IMR-90 (cell line): Measurements from ENCODE around the gene RALGPS1. TPM values are rescaled to one million over a fixed set of nuclear protein-coding genes. Genes with fewer than 3 reads are reported as not detected.

ENCODE experiments used
- ATAC-seq: fragments of 200-7000 bp; cut with Tn5 transposase; 2 replicates; pipeline ENCODE4 v1.9.1; 2020; ENCODE audit warnings: low read depth, mild to moderate bottlenecking, moderate library complexity
- BruUV-seq: library from RNA; stranded (reverse); fragments of 400-500 nt; replicated peaks from 2 replicates; lab custom pipeline; 2021; lab: Mats Ljungman, UMichigan
- CTCF ChIA-PET: fragments of 300-600 bp; formaldehyde crosslinking; extraction: SDS; loops from one replicate; lab custom pipeline; 2021; ENCODE audit warnings: antibody characterized with exemption; lab: Yijun Ruan, JAX
- POLR2A ChIA-PET: fragments of 300-600 bp; sonication (Branson Sonifier 250); formaldehyde crosslinking; loops from one replicate; lab custom pipeline; 2022; ENCODE audit warnings: antibody characterized with exemption; ENCODE audit not compliant: unreplicated experiment; lab: Charles Lee
- DNase-seq: peaks from one replicate; pipeline ENCODE4 v3.0.0; 2013
- H2AFZ ChIP-seq: replicated peaks from 2 replicates; pipeline ENCODE3; 2013; ENCODE audit warnings: low read length, mild to moderate bottlenecking; ENCODE audit not compliant: poor library complexity
- H2AK5ac ChIP-seq: 2 replicates; pipeline ENCODE4 v1.6.1; 2013; ENCODE audit warnings: low read depth, low read length, inconsistent platforms
- H2AK9ac ChIP-seq: replicated peaks from 2 replicates; pipeline ENCODE3; 2013; ENCODE audit warnings: mild to moderate bottlenecking, low read depth, low read length, moderate library complexity; ENCODE audit not compliant: poor library complexity
- H2BK120ac ChIP-seq: 2 replicates; pipeline ENCODE4 v1.6.1; 2013; ENCODE audit warnings: low read depth, low read length, inconsistent platforms
- H2BK15ac ChIP-seq: 3 replicates; pipeline ENCODE4 v1.6.1; 2013; ENCODE audit warnings: low read depth, low read length, inconsistent platforms
- H2BK20ac ChIP-seq: 2 replicates; pipeline ENCODE4 v1.6.1; 2013; ENCODE audit warnings: low read depth, mild to moderate bottlenecking, inconsistent platforms, low read length, moderate library complexity
- H2BK5ac ChIP-seq: 2 replicates; pipeline ENCODE4 v1.6.1; 2013; ENCODE audit warnings: mild to moderate bottlenecking, low read depth, low read length, inconsistent platforms; ENCODE audit not compliant: poor library complexity, severe bottlenecking
- H3K14ac ChIP-seq: replicated peaks from 2 replicates; pipeline ENCODE4 v1.6.1; 2013; ENCODE audit warnings: low read depth, low read length, inconsistent platforms
- H3K18ac ChIP-seq: 2 replicates; pipeline ENCODE4 v1.6.1; 2013; ENCODE audit warnings: low read depth, low read length, control low read depth
- H3K23ac ChIP-seq: 2 replicates; pipeline ENCODE4 v1.6.1; 2013; ENCODE audit warnings: low read depth, low read length, inconsistent platforms
- H3K27ac ChIP-seq: 2 replicates; pipeline ENCODE4 v1.5.1; 2013; ENCODE audit warnings: mild to moderate bottlenecking, control low read depth, low read length; ENCODE audit not compliant: insufficient read depth
- H3K27me3 ChIP-seq: 2 replicates; pipeline ENCODE4 v1.6.1; 2013; ENCODE audit warnings: low read length; ENCODE audit not compliant: control insufficient read depth, insufficient read depth
- H3K36me3 ChIP-seq: 2 replicates; pipeline ENCODE4 v1.6.1; 2013; ENCODE audit warnings: low read length, mixed read lengths; ENCODE audit not compliant: control insufficient read depth, insufficient read depth
- H3K4ac ChIP-seq: 2 replicates; pipeline ENCODE4 v1.6.1; 2013; ENCODE audit warnings: low read depth, low read length, inconsistent platforms
- H3K4me1 ChIP-seq: 2 replicates; pipeline ENCODE4 v1.6.1; 2013; ENCODE audit warnings: low read length, mixed read lengths; ENCODE audit not compliant: control insufficient read depth, insufficient read depth
- H3K4me2 ChIP-seq: 2 replicates; pipeline ENCODE4 v1.6.1; 2013; ENCODE audit warnings: low read depth, mild to moderate bottlenecking, control low read depth, low read length, moderate library complexity
- H3K4me3 ChIP-seq: 2 replicates; pipeline ENCODE4 v1.5.1; 2013; ENCODE audit warnings: low read depth, mild to moderate bottlenecking, control low read depth, low read length, moderate library complexity; ENCODE audit not compliant: insufficient read depth
- H3K56ac ChIP-seq: 2 replicates; pipeline ENCODE4 v1.6.1; 2013; ENCODE audit warnings: low read length, inconsistent platforms; ENCODE audit not compliant: insufficient read depth; ENCODE audit errors: extremely low read depth
- H3K79me1 ChIP-seq, 2 experiments: 2 replicates each; pipeline ENCODE4 v1.6.1; 2013; ENCODE audit warnings: low read length in 2 of 2, inconsistent platforms in 1 of 2, low read depth in 1 of 2
- H3K9ac ChIP-seq: 2 replicates; pipeline ENCODE4 v1.6.1; 2013; ENCODE audit warnings: low read depth, low read length, control low read depth
- H3K9me1 ChIP-seq: 2 replicates; pipeline ENCODE4 v1.6.1; 2013; ENCODE audit warnings: low read length, inconsistent platforms; ENCODE audit not compliant: insufficient read depth
- H3K9me3 ChIP-seq: 2 replicates; pipeline ENCODE4 v1.6.1; 2013; ENCODE audit warnings: low read length; ENCODE audit not compliant: control insufficient read depth, insufficient read depth
- H4K20me1 ChIP-seq: 2 replicates; pipeline ENCODE4 v1.6.1; 2013; ENCODE audit warnings: low read length, inconsistent platforms; ENCODE audit not compliant: insufficient read depth
- H4K5ac ChIP-seq: 2 replicates; pipeline ENCODE4 v1.6.1; 2013; ENCODE audit warnings: mild to moderate bottlenecking, low read depth, low read length, control low read depth
- H4K8ac ChIP-seq, 2 experiments: 2 replicates each; pipeline ENCODE4 v1.6.1; 2013; ENCODE audit warnings: low read depth in 2 of 2, low read length in 2 of 2, control low read depth in 1 of 2, inconsistent platforms in 1 of 2
- H4K91ac ChIP-seq: 2 replicates; pipeline ENCODE4 v1.6.1; 2013; ENCODE audit warnings: low read depth, low read length, inconsistent platforms; ENCODE audit not compliant: insufficient read depth
- FOS ChIP-seq: fragments of 150-350 bp; IDR thresholded peaks from 2 replicates; pipeline ENCODE4 v1.6.1; 2016; ENCODE audit warnings: low read depth, low read length
- MAZ ChIP-seq: IDR thresholded peaks from 2 replicates; pipeline ENCODE4 v1.6.1; 2012; ENCODE audit warnings: low read depth, mild to moderate bottlenecking, low read length, improper control_type of control experiment, moderate library complexity, borderline replicate concordance
- POLR2A ChIP-seq: IDR thresholded peaks from 2 replicates; pipeline ENCODE4 v1.6.1; 2012; ENCODE audit warnings: mild to moderate bottlenecking, low read depth, low read length
- SMC3 ChIP-seq: fragments of 150-350 bp; IDR thresholded peaks from 2 replicates; pipeline ENCODE4 v1.6.1; 2016; ENCODE audit warnings: low read depth, mild to moderate bottlenecking, antibody characterized with exemption, low read length, moderate library complexity
- WGBS, 2 experiments: methylation state at CpG; one replicate each; pipeline versions ENCODE4 v1.1.5 to v1.1.7; 2013; ENCODE audit warnings: missing lambda C conversion rate in 2 of 2; ENCODE audit not compliant: insufficient read length in 1 of 2; ENCODE audit errors: extremely low coverage in 2 of 2; 5-methylcytosine and 5-hydroxymethylcytosine counted together
- dilution Hi-C: fragments of 300-500 bp; cut with HindIII; formaldehyde crosslinking; loops from one replicate; pipeline ENCODE4 v1.14.3; 2018; ENCODE audit warnings: low sequenced_read_pairs; ENCODE audit not compliant: unreplicated experiment
- in situ Hi-C: fragments of 300-500 bp; cut with MboI; formaldehyde crosslinking; loops from 3 replicates; pipeline ENCODE4 v1.14.3; 2019; ENCODE audit warnings: low sequenced_read_pairs, inconsistent platforms, mixed read lengths
- intact Hi-C: fragments of 100-400 bp; cut with micrococcal nuclease; formaldehyde crosslinking; loops from 2 replicates; pipeline ENCODE4 v1.10.0; 2022
- polyA plus RNA-seq, 3 experiments: library from polyadenylated mRNA; depleted of rRNA; stranded (reverse); fragments of >200 nt; gene quantifications; 2 replicates each; pipeline ENCODE4 v1.2.3, GENCODE V29; 2012; ENCODE audit warnings: low replicate concordance in 1 of 3
- total RNA-seq: library from RNA; depleted of rRNA; stranded (reverse); fragments of >200 nt; gene quantifications from 2 replicates; pipeline ENCODE4 v1.2.3, GENCODE V29; 2012; rRNA removed

Gene RALGPS1
- total and polyA plus RNA-seq, 2 of the 4 experiments (the other 2 are of a cell fraction): 0.90 to 2.8 TPM

GRCh38 chr9:127269449-127269848, 354.9 kb downstream of the RALGPS1 start:
- no CpG with 5 or more reads among the region's 1 CpG for WGBS, 2 experiments
- dilution Hi-C loops: no loop called here

More at GRCh38 chr9:127269449-127269848, 354.9 kb downstream of the RALGPS1 start:
- Histone ChIP-seq H2BK120ac (no peak overlapping the region), H2BK15ac (no peak overlapping the region), H3K9me1 (no peaks in the 10 kb centered on the region), H3K14ac (no peak overlapping the region), H3K9me3 (no peaks in the 10 kb centered on the region), H4K8ac (no peak overlapping the region), H2BK20ac (no peak overlapping the region), H2AFZ (no peak overlapping the region), H3K4ac (no peak overlapping the region), H4K5ac (no peak overlapping the region), H3K79me1 (no peaks in the 10 kb centered on the region), H3K36me3 (no peaks in the 10 kb centered on the region), H2AK5ac (no peak overlapping the region), H3K4me2 (no peak overlapping the region), H3K56ac (no peak overlapping the region), H3K4me3 (no peak overlapping the region), H3K27ac (no peak overlapping the region), H3K23ac (no peak overlapping the region), H4K91ac (no peak overlapping the region), H3K4me1 (no peaks in the 10 kb centered on the region), H2BK5ac (no peak overlapping the region), H3K27me3 (no peaks in the 10 kb centered on the region; the same call in 1 of the 2 replicates), H2AK9ac (no peak overlapping the region), H4K20me1 (no peaks in the 10 kb centered on the region), H3K9ac (no peak overlapping the region), H3K18ac (no peak overlapping the region)
- CTCF ChIA-PET: interaction anchor here (0.7 kb wide), 1 partner anchor 21 kb away, joined by 3 read pairs; no protein-coding TSS in a partner anchor
- POLR2A ChIA-PET: no interaction called here
- TF ChIP-seq MAZ (no peak), FOS (no peak), SMC3 (no peak), POLR2A (no peak)
- ATAC-seq (no peak), DNase-seq (no peak)
- in situ Hi-C loops: no loop called here
- intact Hi-C loops: no loop called here
- no TSS peak for BruUV-seq

Other genes with a start within 250 kb of the RALGPS1 start
- 12.2 and 15.1 TPM in 2 replicates for gene ZBTB43, start 109.7 kb upstream of the RALGPS1 start, total RNA-seq
- gene ZBTB43, start 109.7 kb upstream of the RALGPS1 start, polyA plus RNA-seq (2012; rRNA removed): 4.1 and 4.5 TPM in 2 replicates
- gene ZBTB34, start 54.1 kb upstream of the RALGPS1 start, total RNA-seq: 2.7 and 3.9 TPM in 2 replicates
- gene ZBTB34, start 54.1 kb upstream of the RALGPS1 start, polyA plus RNA-seq (2012; rRNA removed): 2.8 and 3.1 TPM in 2 replicates
- gene ANGPTL2, start 207.9 kb downstream of the RALGPS1 start, total RNA-seq: 9.5 and 14.7 TPM in 2 replicates
- 23.5 and 25.1 TPM in 2 replicates for gene ANGPTL2, start 207.9 kb downstream of the RALGPS1 start, polyA plus RNA-seq (2012; rRNA removed)